ENCODE measurements around the gene MAP2K3. TPM values are rescaled to one million over a fixed set of nuclear protein-coding genes. Genes with fewer than 3 reads are reported as not detected.

Gene MAP2K3
- total RNA-seq, 4 donors from 2014 or later = 44.4 to 148 (median 59.6) TPM

GRCh38 chr17:21253646-21254441 lies 30.7 kb upstream of the MAP2K3 start:
- H3K9me3 ChIP-seq = no peaks in the 10 kb centered on the region
- H3K4me1 ChIP-seq = peaks cover 4 to 22% (median 18%) of the 10 kb centered on the region in 4 donors
- TF ChIP-seq EP300 (IDR thresholded peaks at IDR 0.05; ENCODE audit: low read depth) (no peak), POLR2AphosphoS5 (IDR thresholded peaks at IDR 0.05) (no peak), POLR2A (IDR thresholded peaks at IDR 0.05) (no peak)
- TF ChIP-seq, protein P1, sequence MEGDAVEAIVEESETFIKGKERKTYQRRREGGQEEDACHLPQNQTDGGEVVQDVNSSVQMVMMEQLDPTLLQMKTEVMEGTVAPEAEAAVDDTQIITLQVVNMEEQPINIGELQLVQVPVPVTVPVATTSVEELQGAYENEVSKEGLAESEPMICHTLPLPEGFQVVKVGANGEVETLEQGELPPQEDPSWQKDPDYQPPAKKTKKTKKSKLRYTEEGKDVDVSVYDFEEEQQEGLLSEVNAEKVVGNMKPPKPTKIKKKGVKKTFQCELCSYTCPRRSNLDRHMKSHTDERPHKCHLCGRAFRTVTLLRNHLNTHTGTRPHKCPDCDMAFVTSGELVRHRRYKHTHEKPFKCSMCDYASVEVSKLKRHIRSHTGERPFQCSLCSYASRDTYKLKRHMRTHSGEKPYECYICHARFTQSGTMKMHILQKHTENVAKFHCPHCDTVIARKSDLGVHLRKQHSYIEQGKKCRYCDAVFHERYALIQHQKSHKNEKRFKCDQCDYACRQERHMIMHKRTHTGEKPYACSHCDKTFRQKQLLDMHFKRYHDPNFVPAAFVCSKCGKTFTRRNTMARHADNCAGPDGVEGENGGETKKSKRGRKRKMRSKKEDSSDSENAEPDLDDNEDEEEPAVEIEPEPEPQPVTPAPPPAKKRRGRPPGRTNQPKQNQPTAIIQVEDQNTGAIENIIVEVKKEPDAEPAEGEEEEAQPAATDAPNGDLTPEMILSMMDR (IDR thresholded peaks at IDR 0.05) = no peak
- 7 to 34% methylated on average over 5 to 15 of the region's 15 CpGs for WGBS, 2 donors (ENCODE audit: low coverage in 1 of 2)
- intact Hi-C loops (cut with DNase I; ENCODE audit: low total_unique reads) = loop anchor here (2.0 kb wide), 2 partner anchors 27 to 41 kb away; no protein-coding TSS in a partner anchor
- no peaks in the 10 kb centered on the region for H3K36me3 ChIP-seq
- H3K27ac ChIP-seq = peak overlapping the region; percentile 60 to 72 (median 64)
- in situ Hi-C loops (cut with MboI; ENCODE audit: low pct_ligation_motif_present in 1 of 4, low pct_unique_long_range_greater_than_20kb in 1 of 4, low sequenced_read_pairs in 3 of 4) = loop anchor here in 1 of 4 donors (10.0 to 25.0 kb wide), 2 partner anchors 61 to 258 kb away; no protein-coding TSS in a partner anchor
- no peaks in the 10 kb centered on the region for H3K27me3 ChIP-seq
- H3K4me3 ChIP-seq = peak overlapping the region; percentile 31 to 91 (median 62)
- DNase-seq = no peak

DNA sequence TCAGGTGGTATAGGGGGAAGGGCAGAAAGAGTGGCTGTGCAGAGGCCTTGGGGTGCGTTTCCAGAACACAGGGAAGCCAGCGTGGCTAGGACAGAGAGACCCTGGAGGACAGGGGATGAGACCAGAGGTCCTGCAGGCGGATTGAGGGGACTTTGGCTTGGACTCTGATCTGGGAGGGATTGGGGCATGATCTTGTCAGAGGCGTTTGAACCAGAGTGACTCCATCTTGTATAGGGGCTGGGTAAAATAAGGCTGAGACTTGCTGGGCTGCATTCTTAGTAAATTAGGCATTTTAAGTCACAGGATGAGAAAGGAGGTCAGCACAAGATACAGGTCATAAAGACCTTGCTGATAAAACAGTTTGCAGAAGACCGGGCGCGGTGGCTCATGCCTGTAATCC lies 25.9 kb upstream of the MAP2K3 start:
- Histone ChIP-seq H3K9me3 (no peaks in the 10 kb centered on the region), H3K27me3 (no peaks in the 10 kb centered on the region), H3K36me3 (no peaks in the 10 kb centered on the region), H3K4me1 (peaks cover 3 to 6% (median 5%) of the 10 kb centered on the region in 4 donors), H3K4me3 (no peak overlapping the region), H3K27ac (no peak overlapping the region)
- WGBS, 2 donors (ENCODE audit: low coverage in 1 of 2) = 87 to 88% methylated on average over 6 to 7 of the region's 7 CpGs
- in situ Hi-C loops (cut with MboI; ENCODE audit: low pct_ligation_motif_present in 1 of 4, low pct_unique_long_range_greater_than_20kb in 1 of 4, low sequenced_read_pairs in 3 of 4) (loop anchor here in 1 of 4 donors (10.0 to 25.0 kb wide), 2 partner anchors 56 to 254 kb away; no protein-coding TSS in a partner anchor), intact Hi-C loops (cut with DNase I; ENCODE audit: low total_unique reads) (no loop called here)
- TF ChIP-seq POLR2A (IDR thresholded peaks at IDR 0.05) (no peak), POLR2AphosphoS5 (IDR thresholded peaks at IDR 0.05) (no peak), EP300 (IDR thresholded peaks at IDR 0.05; ENCODE audit: low read depth) (no peak)
- TF ChIP-seq, protein P1 (IDR thresholded peaks at IDR 0.05) = no peak
- no peak for DNase-seq

DNA sequence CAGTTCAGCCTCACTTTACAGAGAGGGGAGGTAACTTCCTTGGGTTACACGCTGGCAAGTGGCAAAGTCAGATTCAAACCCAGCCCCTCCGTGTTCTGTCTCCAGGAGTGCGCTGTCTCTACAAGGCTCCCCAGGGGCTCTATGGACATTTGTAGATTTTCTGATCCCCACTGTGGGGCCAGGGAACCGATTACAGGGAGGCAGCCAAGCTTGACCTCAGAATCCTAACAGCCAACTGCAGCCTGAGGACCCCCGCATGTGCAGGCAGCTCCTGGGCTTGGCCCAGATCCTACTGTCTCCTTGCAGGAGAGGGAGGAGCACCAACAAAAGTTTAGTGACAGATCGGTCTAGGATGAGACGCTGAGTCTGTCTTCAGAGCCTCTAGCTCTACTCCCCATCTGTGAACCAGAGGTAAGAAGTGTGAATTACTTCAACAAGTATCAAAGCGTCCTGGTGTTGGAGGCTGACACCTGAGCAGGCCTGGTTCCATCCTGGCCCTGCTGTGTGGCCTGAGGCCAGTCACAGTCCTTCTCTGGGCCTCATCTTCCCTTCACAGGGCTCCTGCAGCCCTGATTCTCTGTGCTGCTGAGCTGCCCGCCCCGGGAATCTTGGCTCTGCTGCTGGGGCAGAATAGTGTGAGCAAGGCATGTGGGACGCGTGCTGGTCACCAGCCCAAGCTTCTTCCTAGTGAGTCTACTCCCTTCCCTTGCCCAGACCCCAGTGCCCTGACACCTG lies 22.1 kb upstream of the MAP2K3 start:
- DNase-seq = no peak
- no peak overlapping the region for H3K4me3 ChIP-seq
- intact Hi-C loops (cut with DNase I; ENCODE audit: low total_unique reads) = no loop called here
- no peaks in the 10 kb centered on the region for H3K9me3 ChIP-seq
- WGBS, 2 donors (ENCODE audit: low coverage in 1 of 2) = 88 to 100% methylated on average over 2 to 12 of the region's 12 CpGs
- no peaks in the 10 kb centered on the region for H3K4me1 ChIP-seq
- H3K27me3 ChIP-seq = no peaks in the 10 kb centered on the region
- H3K27ac ChIP-seq = no peak overlapping the region
- in situ Hi-C loops (cut with MboI; ENCODE audit: low pct_ligation_motif_present in 1 of 4, low pct_unique_long_range_greater_than_20kb in 1 of 4, low sequenced_read_pairs in 3 of 4) = loop anchor here in 2 of 4 donors (10.0 to 25.0 kb wide), 2 partner anchors 138 to 250 kb away; partner anchors contain the start of gene DHRS7B (in 1 of the 2)
- TF ChIP-seq POLR2AphosphoS5 (IDR thresholded peaks at IDR 0.05) (no peak), POLR2A (IDR thresholded peaks at IDR 0.05) (no peak)
- TF ChIP-seq, protein P1 (IDR thresholded peaks at IDR 0.05) = no peak
- H3K36me3 ChIP-seq = no peaks in the 10 kb centered on the region

DNA sequence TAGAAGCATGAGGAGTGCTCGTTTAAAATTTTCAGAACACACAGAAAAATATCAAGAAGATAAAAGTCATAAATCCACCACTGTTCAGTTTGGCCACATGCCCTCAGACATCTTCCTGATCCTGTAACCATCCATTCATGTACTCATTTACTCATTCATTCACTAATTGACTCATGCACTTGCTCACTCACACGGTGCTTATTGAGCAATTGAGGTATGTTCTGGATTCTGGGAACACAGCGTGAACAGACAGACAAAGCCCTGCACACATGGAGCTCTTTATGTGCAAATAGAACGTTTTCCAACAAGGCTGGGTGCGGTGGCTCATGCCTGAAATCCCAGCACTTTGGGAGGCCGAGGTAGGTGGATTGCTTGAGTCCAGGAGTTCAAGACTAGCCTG lies 21.1 kb upstream of the MAP2K3 start:
- WGBS, 2 donors (ENCODE audit: low coverage in 1 of 2) = 45 to 63% methylated on average over 3 to 6 of the region's 6 CpGs
- in situ Hi-C loops (cut with MboI; ENCODE audit: low pct_ligation_motif_present in 1 of 4, low pct_unique_long_range_greater_than_20kb in 1 of 4, low sequenced_read_pairs in 3 of 4) = loop anchor here in 2 of 4 donors (10.0 to 25.0 kb wide), 2 partner anchors 139 to 249 kb away; partner anchors contain the start of gene DHRS7B (in 1 of the 2)
- TF ChIP-seq POLR2AphosphoS5 (IDR thresholded peaks at IDR 0.05) = no peak
- TF ChIP-seq POLR2A (IDR thresholded peaks at IDR 0.05) = no peak
- TF ChIP-seq EP300 (IDR thresholded peaks at IDR 0.05; ENCODE audit: low read depth) = no peak
- TF ChIP-seq, protein P1 (IDR thresholded peaks at IDR 0.05) = no peak

More for the DNA sequence above, 21.1 kb upstream of the MAP2K3 start:
- no peak for DNase-seq
- intact Hi-C loops (cut with DNase I; ENCODE audit: low total_unique reads) = no loop called here
- no peaks in the 10 kb centered on the region for H3K4me1 ChIP-seq
- no peaks in the 10 kb centered on the region for H3K9me3 ChIP-seq
- no peak overlapping the region for H3K27ac ChIP-seq
- no peak overlapping the region for H3K4me3 ChIP-seq
- H3K36me3 ChIP-seq = no peaks in the 10 kb centered on the region
- H3K27me3 ChIP-seq = no peaks in the 10 kb centered on the region

Data from transverse colon (tissue), 4 donors.